Mesendoderm (in vitro differentiated cells): Measurements from ENCODE around the gene PHLPP1.

Source experiments
- DNase-seq: peaks from one replicate; pipeline ENCODE4 v3.0.0; 2013
- H2AK5ac ChIP-seq: 2 replicates; pipeline ENCODE4 v1.6.1; 2013; ENCODE audit warnings: low read length, inconsistent platforms
- H2BK120ac ChIP-seq: 2 replicates; pipeline ENCODE4 v1.6.1; 2013; ENCODE audit warnings: low read depth, mild to moderate bottlenecking, low read length, moderate library complexity, mixed read lengths
- H2BK15ac ChIP-seq: replicated peaks from 2 replicates; pipeline ENCODE4 v1.6.1; 2013; ENCODE audit warnings: low read depth, mild to moderate bottlenecking, moderate library complexity
- H2BK5ac ChIP-seq: 2 replicates; pipeline ENCODE4 v1.6.1; 2013; ENCODE audit warnings: low read length, inconsistent platforms
- H3K18ac ChIP-seq: 2 replicates; pipeline ENCODE4 v1.6.1; 2013; ENCODE audit warnings: mild to moderate bottlenecking, low read length, mixed read lengths
- H3K23ac ChIP-seq: one replicate; pipeline ENCODE4 v1.6.1; 2013; ENCODE audit warnings: low read length
- H3K27ac ChIP-seq: 2 replicates; pipeline ENCODE4 v1.5.1; 2013; ENCODE audit warnings: low read depth, mild to moderate bottlenecking, inconsistent platforms, low read length, moderate library complexity
- H3K27me3 ChIP-seq: 2 replicates; pipeline ENCODE4 v1.6.1; 2013; ENCODE audit warnings: low read length, control low read depth, mild to moderate bottlenecking, inconsistent platforms; ENCODE audit not compliant: insufficient read depth, poor library complexity
- H3K36me3 ChIP-seq: 2 replicates; pipeline ENCODE4 v1.6.1; 2013; ENCODE audit warnings: low read length, inconsistent platforms; ENCODE audit not compliant: control insufficient read depth, insufficient read depth
- H3K4ac ChIP-seq: one replicate; pipeline ENCODE4 v1.6.1; 2013; ENCODE audit warnings: low read depth, mild to moderate bottlenecking, low read length, moderate library complexity
- H3K4me1 ChIP-seq: 2 replicates; pipeline ENCODE4 v1.6.1; 2013; ENCODE audit warnings: low read depth, low read length, inconsistent platforms; ENCODE audit not compliant: control insufficient read depth
- H3K4me2 ChIP-seq: 2 replicates; pipeline ENCODE4 v1.6.1; 2013; ENCODE audit warnings: low read length
- H3K4me3 ChIP-seq: 2 replicates; pipeline ENCODE4 v1.5.1; 2013; ENCODE audit warnings: mild to moderate bottlenecking, low read length
- H3K56ac ChIP-seq: one replicate; pipeline ENCODE4 v1.6.1; 2013; ENCODE audit warnings: low read length
- H3K79me1 ChIP-seq: 2 replicates; pipeline ENCODE4 v1.6.1; 2013; ENCODE audit warnings: low read length, inconsistent platforms
- H3K79me2 ChIP-seq: 2 replicates; pipeline ENCODE4 v1.6.1; 2013; ENCODE audit warnings: mild to moderate bottlenecking, low read length; ENCODE audit not compliant: control insufficient read depth, insufficient read depth
- H3K9ac ChIP-seq: 2 replicates; pipeline ENCODE4 v1.6.1; 2013; ENCODE audit warnings: low read length, inconsistent platforms
- H4K5ac ChIP-seq: one replicate; pipeline ENCODE4 v1.6.1; 2013; ENCODE audit warnings: low read length
- H4K8ac ChIP-seq: one replicate; pipeline ENCODE4 v1.6.1; 2013; ENCODE audit warnings: low read depth, mild to moderate bottlenecking, control low read depth, low read length, moderate library complexity
- WGBS: extraction: QIAGEN DNeasy Blood & Tissue Kit; methylation state at CpG from one replicate; pipeline ENCODE4 v1.1.7; 2013; ENCODE audit warnings: low lambda C conversion rate, missing lambda C conversion rate; ENCODE audit not compliant: insufficient coverage; ENCODE audit errors: extremely low coverage; 5-methylcytosine and 5-hydroxymethylcytosine counted together

Gene PHLPP1

GRCh38 chr18:62978251-62979049 is 263.1 kb downstream of the PHLPP1 start:
- H3K4me1 ChIP-seq = no peaks in the 10 kb centered on the region
- no peak overlapping the region for H3K27ac ChIP-seq
- no peak overlapping the region for H3K4me2 ChIP-seq
- no peak overlapping the region for H3K18ac ChIP-seq
- H3K79me1 ChIP-seq = peaks cover 2% of the 10 kb centered on the region
- H3K56ac ChIP-seq = no peak overlapping the region
- H2AK5ac ChIP-seq = no peak overlapping the region
- no peaks in the 10 kb centered on the region for H3K79me2 ChIP-seq
- H3K36me3 ChIP-seq = peaks cover 2% of the 10 kb centered on the region
- H2BK15ac ChIP-seq = no peak overlapping the region
- H3K4me3 ChIP-seq = no peak overlapping the region
- H3K23ac ChIP-seq = no peak overlapping the region
- no CpG with 5 or more reads among the region's 42 CpGs for WGBS
- no peak overlapping the region for H2BK120ac ChIP-seq
- no peak overlapping the region for H3K4ac ChIP-seq
- no peak overlapping the region for H2BK5ac ChIP-seq
- no peak overlapping the region for H3K9ac ChIP-seq
- no peak overlapping the region for H4K8ac ChIP-seq
- no peak overlapping the region for H4K5ac ChIP-seq
- no peaks in the 10 kb centered on the region for H3K27me3 ChIP-seq
- DNase-seq = no peak

GRCh38 chr18:62979176-62979575 is 263.8 kb downstream of the PHLPP1 start:
- Histone ChIP-seq H2BK120ac (no peak overlapping the region), H3K4me2 (no peak overlapping the region), H3K27me3 (no peaks in the 10 kb centered on the region), H3K27ac (no peak overlapping the region), H3K79me2 (no peaks in the 10 kb centered on the region), H3K4me1 (no peaks in the 10 kb centered on the region), H3K4me3 (no peak overlapping the region), H2AK5ac (no peak overlapping the region), H3K23ac (no peak overlapping the region), H2BK15ac (no peak overlapping the region), H4K5ac (no peak overlapping the region), H3K18ac (no peak overlapping the region), H3K56ac (no peak overlapping the region), H2BK5ac (no peak overlapping the region), H3K36me3 (peaks cover 2% of the 10 kb centered on the region), H3K9ac (no peak overlapping the region), H3K4ac (no peak overlapping the region), H4K8ac (no peak overlapping the region), H3K79me1 (peaks cover 2% of the 10 kb centered on the region)
- no peak for DNase-seq
- no CpG with 5 or more reads among the region's 13 CpGs for WGBS

GRCh38 chr18:62979900-62980299 is 264.6 kb downstream of the PHLPP1 start:
- peaks cover under 1% of the 10 kb centered on the region for H3K79me1 ChIP-seq
- no peak overlapping the region for H2AK5ac ChIP-seq
- no peak overlapping the region for H2BK120ac ChIP-seq
- no peak overlapping the region for H2BK5ac ChIP-seq
- no peaks in the 10 kb centered on the region for H3K4me1 ChIP-seq
- no peak overlapping the region for H3K9ac ChIP-seq
- peaks cover 2% of the 10 kb centered on the region for H3K36me3 ChIP-seq
- no peak overlapping the region for H4K8ac ChIP-seq
- H3K27ac ChIP-seq = no peak overlapping the region
- H3K79me2 ChIP-seq = no peaks in the 10 kb centered on the region
- WGBS = no CpG with 5 or more reads among the region's 4 CpGs
- no peak overlapping the region for H3K4ac ChIP-seq
- no peaks in the 10 kb centered on the region for H3K27me3 ChIP-seq
- H3K4me2 ChIP-seq = no peak overlapping the region
- no peak overlapping the region for H3K4me3 ChIP-seq
- no peak overlapping the region for H3K56ac ChIP-seq
- no peak for DNase-seq
- H3K23ac ChIP-seq = no peak overlapping the region
- no peak overlapping the region for H2BK15ac ChIP-seq
- no peak overlapping the region for H3K18ac ChIP-seq
- no peak overlapping the region for H4K5ac ChIP-seq

GRCh38 chr18:62981566-62981965 is 266.2 kb downstream of the PHLPP1 start:
- Histone ChIP-seq H3K4me2 (no peak overlapping the region), H3K79me2 (no peaks in the 10 kb centered on the region), H2BK120ac (no peak overlapping the region), H2BK15ac (no peak overlapping the region), H2AK5ac (no peak overlapping the region), H3K36me3 (no peaks in the 10 kb centered on the region), H2BK5ac (no peak overlapping the region), H3K27ac (no peak overlapping the region), H4K5ac (no peak overlapping the region), H3K23ac (no peak overlapping the region), H3K4me1 (no peaks in the 10 kb centered on the region), H3K4me3 (no peak overlapping the region), H4K8ac (no peak overlapping the region), H3K9ac (no peak overlapping the region), H3K56ac (no peak overlapping the region), H3K27me3 (no peaks in the 10 kb centered on the region), H3K18ac (no peak overlapping the region), H3K79me1 (no peaks in the 10 kb centered on the region), H3K4ac (no peak overlapping the region)
- no peak for DNase-seq
- WGBS = no CpG with 5 or more reads among the region's 11 CpGs

GRCh38 chr18:62982600-62983251 is 267.4 kb downstream of the PHLPP1 start:
- Histone ChIP-seq H3K4me3 (no peak overlapping the region), H3K4me1 (no peaks in the 10 kb centered on the region), H3K18ac (no peak overlapping the region), H4K8ac (no peak overlapping the region), H3K9ac (no peak overlapping the region), H3K79me2 (no peaks in the 10 kb centered on the region), H2BK5ac (no peak overlapping the region), H3K27ac (no peak overlapping the region), H3K23ac (no peak overlapping the region), H3K27me3 (no peaks in the 10 kb centered on the region), H3K36me3 (no peaks in the 10 kb centered on the region), H3K79me1 (no peaks in the 10 kb centered on the region), H2AK5ac (no peak overlapping the region), H3K4me2 (no peak overlapping the region), H2BK120ac (no peak overlapping the region), H4K5ac (no peak overlapping the region), H3K56ac (no peak overlapping the region), H2BK15ac (no peak overlapping the region), H3K4ac (no peak overlapping the region)
- no CpG with 5 or more reads among the region's 11 CpGs for WGBS
- peak; percentile 73 for DNase-seq
